Measurements from ENCODE around the gene OTUD4.
"Not testable (repeated sequence)": the region's sequence is repeated elsewhere in the genome, so short reads cannot be mapped to it uniquely, and the experiment has no call there.

Gene OTUD4

GRCh38 chr4:145177906-145178538, 2.4 kb downstream of the OTUD4 start:
- DNase-seq = peak; percentile 30 to 31

DNA sequence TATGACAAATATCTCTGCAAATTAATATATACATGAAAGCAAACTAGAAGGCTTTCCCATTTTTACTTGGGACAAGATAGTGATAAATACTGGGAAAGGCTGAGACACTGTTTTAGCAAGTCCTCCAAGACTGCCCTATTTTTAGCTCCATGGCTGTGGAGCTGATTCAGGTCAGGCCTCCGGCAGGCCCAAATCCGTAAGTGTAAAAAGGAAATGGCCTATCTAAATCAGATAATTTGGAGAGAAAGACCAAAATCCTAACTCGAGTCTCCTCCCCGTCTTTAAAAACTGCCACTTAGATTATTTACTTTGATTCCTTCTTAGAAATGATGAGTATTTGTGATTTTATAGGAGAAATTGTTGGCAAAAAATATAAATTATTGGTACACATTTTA, 2.9 kb downstream of the OTUD4 start:
- DNase-seq = no peak

DNA sequence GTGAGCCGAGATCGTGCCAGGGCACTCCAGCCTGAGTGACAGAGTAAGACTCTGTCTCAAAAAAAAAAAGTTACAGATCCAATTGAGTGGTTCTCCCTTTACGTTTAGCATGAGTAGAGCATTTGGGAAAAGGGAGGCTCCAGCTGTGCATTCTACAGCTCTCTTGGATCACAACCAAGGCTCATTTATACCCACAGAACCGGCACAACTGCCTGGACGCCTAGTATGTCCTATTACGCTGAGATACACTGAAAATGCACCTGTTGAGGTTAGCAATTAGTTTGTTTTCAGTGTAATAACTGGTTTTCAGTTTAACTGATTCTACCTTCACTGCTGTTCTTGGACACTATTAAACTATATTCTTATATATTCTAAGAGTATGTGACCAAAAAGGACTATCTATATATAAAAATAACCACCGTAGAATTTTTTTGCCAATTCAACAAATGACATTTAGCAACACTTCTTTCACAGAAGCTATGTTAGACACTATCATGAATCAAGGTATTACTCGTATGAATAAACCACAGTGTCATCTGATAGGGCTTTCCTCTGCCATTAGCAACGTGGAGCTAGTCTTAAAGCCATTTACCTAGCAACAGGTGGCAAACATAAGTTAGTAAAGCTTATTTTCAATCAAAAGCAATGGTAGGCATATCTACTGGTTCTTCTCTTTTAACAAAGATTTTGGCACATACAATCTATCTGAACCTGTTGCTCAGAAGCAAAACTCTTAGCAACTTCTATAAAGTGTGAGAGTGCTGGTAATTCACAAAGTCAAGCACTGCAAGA, 3.6 kb downstream of the OTUD4 start:
- DNase-seq = no peak

DNA sequence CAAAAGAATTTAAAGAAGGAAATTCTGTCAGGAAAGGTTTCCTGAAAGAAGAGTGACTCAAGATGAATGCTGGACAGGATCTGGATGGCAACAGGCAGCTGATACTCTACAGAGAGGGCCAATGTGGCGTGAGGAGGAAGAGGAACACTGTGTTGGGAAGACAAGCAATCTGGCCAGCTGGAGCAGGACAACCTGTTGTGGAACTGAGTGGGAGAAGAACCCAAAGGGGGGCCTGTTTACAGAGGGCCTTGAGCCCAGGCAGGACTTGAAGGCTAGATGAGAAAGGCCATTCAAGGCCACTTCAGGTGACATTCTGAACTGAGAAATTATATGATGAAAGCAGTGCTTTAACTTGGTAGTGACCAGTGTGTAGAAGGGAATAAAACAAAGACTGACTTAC, 8.5 kb downstream of the OTUD4 start:
- no peak for DNase-seq

DNA sequence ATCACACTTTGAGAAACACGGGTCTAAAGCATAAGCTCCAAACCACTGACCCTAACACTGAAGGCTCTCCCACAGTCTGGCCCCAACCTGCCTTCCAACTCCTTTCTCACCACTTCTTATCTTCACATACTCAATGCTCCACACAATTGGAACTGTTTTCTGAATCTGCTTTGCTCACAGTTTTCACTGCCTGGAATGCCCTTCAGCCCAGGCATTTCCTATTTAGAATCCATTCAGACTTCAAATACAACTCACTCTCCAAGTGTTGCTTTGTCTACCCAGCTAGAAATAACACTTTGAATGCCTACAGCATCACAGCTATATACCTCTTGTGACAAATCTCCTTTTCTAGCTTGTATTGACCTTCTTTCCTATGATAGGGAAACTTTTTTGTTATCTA, 10.2 kb downstream of the OTUD4 start:
- no peak for DNase-seq

DNA sequence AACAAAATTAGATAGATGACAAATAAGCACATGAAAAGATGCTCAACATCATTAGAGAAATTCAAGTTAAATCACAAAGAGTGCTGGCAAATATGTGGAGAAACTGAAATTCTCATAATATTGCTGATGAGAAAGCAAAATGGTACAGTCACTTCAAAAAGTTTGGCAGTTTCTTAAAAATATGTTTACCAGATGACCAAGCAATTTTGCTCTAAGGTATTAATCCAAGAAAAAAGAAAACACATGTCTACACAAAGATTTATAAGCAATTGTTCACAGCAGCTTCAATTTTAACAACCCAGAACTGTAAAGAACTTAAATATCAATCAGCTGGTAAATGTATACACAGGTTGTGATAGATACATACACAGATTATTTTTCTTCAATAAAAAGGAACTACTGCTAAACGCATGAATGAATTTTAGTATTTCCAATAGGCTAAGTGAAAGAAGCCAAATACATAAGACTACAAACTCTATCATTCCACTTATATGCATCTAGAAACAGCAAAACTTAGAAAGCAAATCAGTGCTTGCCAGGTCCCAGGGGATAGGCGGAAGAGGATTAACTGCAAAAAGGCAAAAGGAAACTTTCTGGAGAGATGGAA, 11.7 kb downstream of the OTUD4 start:
- DNase-seq = no peak

- no peak for DNase-seq
Measured at GRCh38 chr4:145167887-145168286, 12.5 kb downstream of the OTUD4 start.

GRCh38 chr4:145161549-145161948, 18.8 kb downstream of the OTUD4 start:
- no peak for DNase-seq

GRCh38 chr4:145156986-145157385, 23.4 kb downstream of the OTUD4 start:
- no peak for DNase-seq

GRCh38 chr4:145155268-145155870, 25.0 kb downstream of the OTUD4 start:
- no peak for DNase-seq

GRCh38 chr4:145154573-145154972, 25.8 kb downstream of the OTUD4 start:
- no peak for DNase-seq

GRCh38 chr4:145153904-145154298, 26.5 kb downstream of the OTUD4 start:
- DNase-seq = no peak

DNA sequence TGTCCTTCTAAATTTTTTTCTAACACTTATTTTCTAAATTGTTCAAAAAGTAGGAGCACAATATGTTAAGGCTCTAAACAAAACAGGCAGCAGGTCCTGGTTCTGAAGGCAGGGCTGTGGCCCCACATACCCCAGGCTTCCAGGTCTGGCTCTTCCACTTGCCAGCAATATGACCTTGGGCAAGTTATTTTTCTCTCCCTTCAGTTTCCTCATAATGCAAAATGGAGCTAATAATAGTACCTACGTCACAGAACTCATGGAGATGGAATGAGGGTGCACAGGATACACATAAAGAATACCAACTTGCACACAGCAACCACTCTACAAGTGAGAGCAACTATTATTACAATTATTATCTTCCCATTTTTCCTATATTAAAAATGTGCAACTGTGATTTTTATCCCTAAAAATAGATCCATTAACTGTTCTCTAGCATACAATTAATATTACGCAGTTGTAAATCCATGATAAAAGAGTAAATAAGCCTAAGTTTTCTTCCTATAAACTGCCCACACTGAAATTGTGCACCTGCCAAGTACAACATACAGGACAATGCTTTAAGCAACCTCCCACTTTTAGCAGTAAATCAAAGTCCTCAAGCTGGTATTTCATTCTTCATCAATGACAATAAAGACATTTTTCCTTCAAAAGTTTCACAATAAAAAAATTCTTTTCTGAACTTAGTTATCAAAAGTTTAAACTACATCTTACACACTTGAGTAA, 27.0 kb downstream of the OTUD4 start:
- no peak for DNase-seq

DNA sequence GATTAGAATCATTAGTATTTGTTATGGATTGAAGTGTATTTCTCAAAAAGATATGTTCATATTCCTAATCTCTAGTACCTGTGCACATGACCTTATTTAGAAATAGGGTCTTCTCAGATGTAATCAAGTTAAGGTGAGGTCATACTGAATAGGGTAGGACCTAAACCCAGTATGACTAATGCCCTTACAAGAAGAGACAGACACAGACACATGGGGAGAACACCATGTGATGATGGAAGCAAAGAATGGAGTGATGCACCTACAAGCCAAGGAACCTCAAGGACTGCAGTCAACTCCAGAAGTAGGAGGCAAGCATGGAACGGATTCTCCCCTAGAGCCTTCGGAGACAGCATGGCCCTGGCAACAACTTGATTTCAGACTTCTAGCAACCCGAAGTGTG, 31.4 kb downstream of the OTUD4 start:
- DNase-seq = no peak

DNA sequence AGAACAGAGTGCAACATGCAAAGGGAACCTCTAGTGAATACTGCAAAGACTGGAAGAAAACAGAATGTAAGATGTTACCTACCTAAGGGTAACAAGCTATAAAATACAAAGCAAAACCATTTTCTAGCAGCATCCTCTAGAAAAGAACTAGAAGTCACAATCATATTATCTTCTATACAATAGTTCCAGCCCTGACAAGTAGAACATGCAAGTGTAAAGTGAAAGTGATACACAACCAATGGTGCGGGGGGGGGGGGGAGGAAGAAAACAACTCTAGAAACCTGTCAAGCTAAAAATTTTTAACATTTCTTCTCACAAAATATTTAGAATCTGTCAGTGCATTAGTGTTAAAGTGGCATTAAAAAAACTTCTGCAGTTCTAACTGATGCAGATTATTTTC, 44.2 kb downstream of the OTUD4 start:
- DNase-seq = not testable (repeated sequence)

DNA sequence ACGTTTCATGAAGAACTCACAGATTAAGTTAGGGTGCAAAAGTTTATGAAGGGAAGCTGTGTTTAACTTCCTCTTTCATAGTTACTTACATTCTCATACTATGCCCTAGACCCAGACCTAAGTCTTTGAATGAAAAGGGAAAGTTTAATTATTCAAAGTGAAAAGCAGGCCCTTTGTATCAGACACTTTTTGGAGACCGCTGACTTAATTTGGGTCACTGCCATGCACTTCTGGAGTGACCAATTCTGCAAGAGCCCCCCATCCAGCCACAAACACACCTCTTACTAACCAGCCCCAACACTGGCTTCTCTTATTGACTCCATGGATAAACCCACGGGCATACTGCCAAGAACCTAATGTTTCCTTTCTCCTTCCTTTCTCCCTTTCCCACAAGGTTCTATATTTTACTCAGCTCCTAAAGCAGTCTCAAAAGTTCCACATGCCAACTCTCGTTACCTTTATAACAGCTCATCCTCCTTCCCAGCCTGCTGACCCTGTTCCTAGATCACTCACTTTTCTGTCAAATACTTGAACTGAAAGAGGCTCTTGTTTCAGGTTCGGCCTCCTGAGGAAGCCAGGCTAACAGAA, 47.8 kb downstream of the OTUD4 start:
- peak; percentile 36 to 47 for DNase-seq

- no peak for DNase-seq
Measured at GRCh38 chr4:145131848-145132247, 48.5 kb downstream of the OTUD4 start.

- DNase-seq = no peak
Measured at GRCh38 chr4:145130788-145131399, 49.5 kb downstream of the OTUD4 start.

GRCh38 chr4:145130130-145130529, 50.3 kb downstream of the OTUD4 start:
- DNase-seq = no peak

- DNase-seq = no peak
Measured at GRCh38 chr4:145125396-145125795, 55.0 kb downstream of the OTUD4 start.

- DNase-seq = no peak
Measured at GRCh38 chr4:145108128-145108527, 72.3 kb downstream of the OTUD4 start.

DNA sequence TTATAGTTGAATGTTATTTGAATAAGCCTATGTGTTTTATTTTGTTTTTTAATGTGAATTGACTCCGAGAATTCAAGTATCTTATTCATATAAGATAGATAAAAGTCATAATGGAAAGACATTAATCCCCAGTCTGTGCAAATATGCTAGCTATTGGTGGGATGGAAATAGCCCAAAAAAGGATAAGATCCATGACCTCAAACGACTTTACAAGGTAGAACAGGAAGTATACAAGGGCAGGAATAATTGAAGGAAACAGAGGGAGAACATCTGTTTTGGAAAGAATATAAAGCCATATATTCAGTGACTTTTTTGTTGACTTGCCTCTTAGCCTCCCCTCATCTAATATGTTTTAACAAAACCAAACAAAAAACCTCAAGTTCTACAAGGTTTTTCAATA, 73.3 kb downstream of the OTUD4 start:
- no peak for DNase-seq
